ENCODE data around the gene FGD6.

GRCh38 chr12:95224202-95225170 lies 7.2 kb upstream of the FGD6 start:
- TF ChIP-seq, protein P1, sequence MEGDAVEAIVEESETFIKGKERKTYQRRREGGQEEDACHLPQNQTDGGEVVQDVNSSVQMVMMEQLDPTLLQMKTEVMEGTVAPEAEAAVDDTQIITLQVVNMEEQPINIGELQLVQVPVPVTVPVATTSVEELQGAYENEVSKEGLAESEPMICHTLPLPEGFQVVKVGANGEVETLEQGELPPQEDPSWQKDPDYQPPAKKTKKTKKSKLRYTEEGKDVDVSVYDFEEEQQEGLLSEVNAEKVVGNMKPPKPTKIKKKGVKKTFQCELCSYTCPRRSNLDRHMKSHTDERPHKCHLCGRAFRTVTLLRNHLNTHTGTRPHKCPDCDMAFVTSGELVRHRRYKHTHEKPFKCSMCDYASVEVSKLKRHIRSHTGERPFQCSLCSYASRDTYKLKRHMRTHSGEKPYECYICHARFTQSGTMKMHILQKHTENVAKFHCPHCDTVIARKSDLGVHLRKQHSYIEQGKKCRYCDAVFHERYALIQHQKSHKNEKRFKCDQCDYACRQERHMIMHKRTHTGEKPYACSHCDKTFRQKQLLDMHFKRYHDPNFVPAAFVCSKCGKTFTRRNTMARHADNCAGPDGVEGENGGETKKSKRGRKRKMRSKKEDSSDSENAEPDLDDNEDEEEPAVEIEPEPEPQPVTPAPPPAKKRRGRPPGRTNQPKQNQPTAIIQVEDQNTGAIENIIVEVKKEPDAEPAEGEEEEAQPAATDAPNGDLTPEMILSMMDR (IDR thresholded peaks at IDR 0.05): no peak
- TF ChIP-seq POLR2AphosphoS5 (IDR thresholded peaks at IDR 0.05): no peak
- TF ChIP-seq EP300 (IDR thresholded peaks at IDR 0.05): no peak
- no peak for TF ChIP-seq POLR2A (IDR thresholded peaks at IDR 0.05)
